Stimulated activated CD4-positive, alpha-beta T cell treated with anti-CD3 and anti-CD28 coated beads, TNF-alpha, amount 100 ng/mL, for 24 hours (primary cell): Measurements from ENCODE around the gene ABHD17C.
"Not testable (repeated sequence)": the region's sequence is repeated elsewhere in the genome, so short reads cannot be mapped to it uniquely, and the experiment has no call there.

Experiments
- DNase-seq, 3 experiments: peaks; one replicate each; pipeline ENCODE4 v3.0.0-alpha.2; 2020; ENCODE audit warnings: low read depth in 3 of 3

ABHD17C gene

GRCh38 chr15:80695099-80695910 is at the start of gene ABHD17C:
ABHD17C (plus strand) TSS chr15:80695310; CDS start chr15:80695430, 120 bp downstream.
- peak in 1 of 3 experiments; percentile 49 for DNase-seq

- DNase-seq: no peak
Observed at GRCh38 chr15:80645494-80646065, 49.5 kb upstream of the ABHD17C start.

- DNase-seq: not testable (repeated sequence)
Observed at GRCh38 chr15:80647424-80647823, 47.7 kb upstream of the ABHD17C start.

GRCh38 chr15:80654299-80654698 is 40.8 kb upstream of the ABHD17C start:
- DNase-seq: no peak

GRCh38 chr15:80659375-80659774 is 35.7 kb upstream of the ABHD17C start:
- no peak for DNase-seq

GRCh38 chr15:80660119-80660518 is 35.0 kb upstream of the ABHD17C start:
- DNase-seq: no peak

- DNase-seq: no peak
Observed at GRCh38 chr15:80662129-80662528, 33.0 kb upstream of the ABHD17C start.

- no peak for DNase-seq
Observed at GRCh38 chr15:80662757-80663553, 32.2 kb upstream of the ABHD17C start.

- no peak for DNase-seq
Observed at GRCh38 chr15:80665151-80665550, 30.0 kb upstream of the ABHD17C start.

GRCh38 chr15:80667936-80668335 is 27.2 kb upstream of the ABHD17C start:
- no peak for DNase-seq

GRCh38 chr15:80668546-80669236 is 26.4 kb upstream of the ABHD17C start:
- no peak for DNase-seq

- DNase-seq: no peak
Observed at GRCh38 chr15:80669663-80670273, 25.3 kb upstream of the ABHD17C start.

GRCh38 chr15:80673561-80674244 is 21.4 kb upstream of the ABHD17C start:
- no peak for DNase-seq

GRCh38 chr15:80674245-80674614 is 20.9 kb upstream of the ABHD17C start:
- no peak for DNase-seq

GRCh38 chr15:80677041-80677440 is 18.1 kb upstream of the ABHD17C start:
- DNase-seq: no peak

GRCh38 chr15:80679167-80679803 is 15.8 kb upstream of the ABHD17C start:
- DNase-seq: no peak

GRCh38 chr15:80679804-80680175 is 15.3 kb upstream of the ABHD17C start:
- no peak for DNase-seq

- DNase-seq: no peak
Observed at GRCh38 chr15:80682201-80682600, 12.9 kb upstream of the ABHD17C start.

GRCh38 chr15:80684697-80685096 is 10.4 kb upstream of the ABHD17C start:
- DNase-seq: no peak

GRCh38 chr15:80685628-80686027 is 9.5 kb upstream of the ABHD17C start:
- DNase-seq: no peak

GRCh38 chr15:80689294-80689693 is 5.8 kb upstream of the ABHD17C start:
- no peak for DNase-seq
